Spleen (tissue), 11 donors: ENCODE data around the gene EFS. TPM values are rescaled to one million over a fixed set of nuclear protein-coding genes. Genes with fewer than 3 reads are reported as not detected.

Source experiments
- DNase-seq: peaks from one replicate; pipeline ENCODE4 v3.0.0-alpha.2; 2020
- H3K27ac ChIP-seq, 8 donors: fragments of 200-600 bp; sonication (generic) in 7 of 8; 1 replicate in 4 of 8; 2 replicates in 4 of 8; pipeline versions ENCODE4 v1.5.0 to v1.8.0; 2016 to 2021; ENCODE audit warnings: inconsistent platforms in 4 of 8, mild to moderate bottlenecking in 4 of 8, moderate library complexity in 1 of 8
- H3K27me3 ChIP-seq, 7 donors: fragments of 200-600 bp; sonication (generic) in 6 of 7; replicated peaks in 1 of 7; 1 replicate in 4 of 7; 2 replicates in 3 of 7; pipeline versions ENCODE4 v1.5.0 to v1.8.0; 2016 to 2021; ENCODE audit warnings: inconsistent platforms in 3 of 7, mild to moderate bottlenecking in 1 of 7
- H3K36me3 ChIP-seq, 6 donors: fragments of 200-600 bp; sonication (generic) in 5 of 6; 1 replicate in 4 of 6; 2 replicates in 2 of 6; pipeline versions ENCODE4 v1.5.0 to v1.8.0; 2016 to 2021; ENCODE audit warnings: inconsistent platforms in 2 of 6
- H3K4me1 ChIP-seq, 6 donors: fragments of 200-600 bp; sonication (generic) in 5 of 6; 1 replicate in 3 of 6; 2 replicates in 3 of 6; pipeline versions ENCODE4 v1.5.0 to v1.8.0; 2016 to 2021; ENCODE audit warnings: inconsistent platforms in 3 of 6
- H3K4me3 ChIP-seq, 8 donors: fragments of 200-600 bp; sonication (generic) in 7 of 8; 1 replicate in 4 of 8; 2 replicates in 4 of 8; pipeline versions ENCODE4 v1.5.0 to v1.8.0; 2016 to 2021; ENCODE audit warnings: inconsistent platforms in 4 of 8, mild to moderate bottlenecking in 4 of 8, moderate library complexity in 2 of 8
- H3K9me3 ChIP-seq, 8 donors: fragments of 200-600 bp; sonication (generic) in 7 of 8; 1 replicate in 4 of 8; 2 replicates in 4 of 8; pipeline versions ENCODE4 v1.5.0 to v1.8.0; 2016 to 2021; ENCODE audit warnings: inconsistent platforms in 4 of 8
- CTCF ChIP-seq, 11 experiments: fragments of 200-600 bp in 7 of 11; fragments of 450-650 bp in 4 of 11; sonication (generic) in 4 of 11; IDR thresholded peaks in 8 of 11; conservative IDR thresholded peaks in 3 of 11; 1 replicate in 7 of 11; 2 replicates in 4 of 11; pipeline versions ENCODE4 v1.4.0 to v1.8.0; 2016 to 2021; ENCODE audit warnings: antibody characterized with exemption in 11 of 11, inconsistent platforms in 4 of 11, mild to moderate bottlenecking in 1 of 11
- POLR2A ChIP-seq, 3 donors: fragments of 450-650 bp; IDR thresholded peaks; one replicate each; pipeline ENCODE4 v1.5.1; 2017; ENCODE audit warnings: antibody characterized with exemption in 3 of 3, mild to moderate bottlenecking in 1 of 3
- POLR2AphosphoS5 ChIP-seq, 3 donors: sonication (generic); formaldehyde crosslinking; IDR thresholded peaks; one replicate each; pipeline ENCODE4 v1.5.1; 2017; ENCODE audit warnings: antibody characterized with exemption in 3 of 3
- WGBS, 5 donors: extraction: QIAGEN DNeasy Blood & Tissue Kit in 3 of 5; methylation state at CpG; one replicate each; pipeline versions ENCODE4 v1.1.5 to v1.1.7; 2013 to 2018; 5-methylcytosine and 5-hydroxymethylcytosine counted together
- intact Hi-C: fragments of 100-400 bp; cut with DNase I; formaldehyde crosslinking; loops from one replicate; pipeline ENCODE4 v1.15.0; 2023; ENCODE audit warnings: low total_unique reads
- polyA plus RNA-seq, 3 donors: library from polyadenylated mRNA; stranded (reverse); fragments of 200-250 nt; gene quantifications; one replicate each; pipeline ENCODE4 v1.2.1, GENCODE V29; 2013
- total RNA-seq, 7 donors: library from RNA; depleted of rRNA in 3 of 7; stranded (reverse); fragments of >200 nt in 3 of 7; fragmentation: NEBNext Ultra II Directional in 4 of 7; extraction: Animal tissue kit (Norgen Biotek cat#: 25700) in 4 of 7; gene quantifications; one replicate each; pipeline versions ENCODE4 v1.1.0 to v1.2.1, GENCODE V29; 2016 to 2021
- donor health status: healthy with polysubstance abuse.
- donor health status: DM: no; HTN: no; CAD: no; lungs with moderate emphysema.
- donor health status: DM: no; HTN: no; CAD: no.
- donor health status: Bipolar disorder and iron deficiency.
- donor health status: healthy.
- donor health status: DM: no; HTN: no; CAD: no.
- donor health status: DM: yes; HTN: yes; CAD: no.

The EFS gene
- total and polyA plus RNA-seq, 10 donors = 1.8 to 6.7 (median 3.9) TPM

- Histone ChIP-seq H3K4me3 (no peak overlapping the region), H3K9me3 (no peaks in the 10 kb centered on the region), H3K27ac (no peak overlapping the region), H3K27me3 (peaks cover 0 to 71% (median 0%) of the 10 kb centered on the region in 7 donors), H3K36me3 (no peaks in the 10 kb centered on the region), H3K4me1 (no peaks in the 10 kb centered on the region)
- intact Hi-C loops = no loop called here
- no peak for TF ChIP-seq CTCF (IDR thresholded peaks at IDR 0.05 in 8 of 11, conservative IDR thresholded peaks at IDR 0.05 in 3 of 11)
- TF ChIP-seq POLR2A (IDR thresholded peaks at IDR 0.05) = no peak
- TF ChIP-seq POLR2AphosphoS5 (IDR thresholded peaks at IDR 0.05) = no peak
- WGBS, 5 donors = 73 to 86% (median 83%) methylated on average over 9 to 10 of the region's 10 CpGs
- no peak for DNase-seq
These were observed 40.1 kb upstream of the EFS start for GRCh38 chr14:23405096-23405495.

- H3K27ac ChIP-seq = no peak overlapping the region
- no peak overlapping the region for H3K4me3 ChIP-seq
- peaks cover 0 to 65% (median 0%) of the 10 kb centered on the region in 7 donors for H3K27me3 ChIP-seq
- no peak for DNase-seq
- intact Hi-C loops = no loop called here
- WGBS, 5 donors = 81 to 94% (median 88%) methylated on average over 12 to 14 of the region's 14 CpGs
- no peaks in the 10 kb centered on the region for H3K9me3 ChIP-seq
- no peaks in the 10 kb centered on the region for H3K36me3 ChIP-seq
- no peak for TF ChIP-seq POLR2A (IDR thresholded peaks at IDR 0.05)
- TF ChIP-seq CTCF (IDR thresholded peaks at IDR 0.05 in 8 of 11, conservative IDR thresholded peaks at IDR 0.05 in 3 of 11) = no peak
- no peak for TF ChIP-seq POLR2AphosphoS5 (IDR thresholded peaks at IDR 0.05)
- H3K4me1 ChIP-seq = no peaks in the 10 kb centered on the region
These were observed 39.4 kb upstream of the EFS start for GRCh38 chr14:23404331-23404900.

GRCh38 chr14:23403908-23404307, 38.9 kb upstream of the EFS start:
- no peak for DNase-seq
- H3K36me3 ChIP-seq = no peaks in the 10 kb centered on the region
- peaks cover 0 to 59% (median 0%) of the 10 kb centered on the region in 7 donors for H3K27me3 ChIP-seq
- WGBS, 5 donors = 63 to 89% (median 74%) methylated on average over 4 of the region's 4 CpGs
- intact Hi-C loops = no loop called here
- H3K4me3 ChIP-seq = no peak overlapping the region
- no peak overlapping the region for H3K27ac ChIP-seq
- H3K4me1 ChIP-seq = no peaks in the 10 kb centered on the region
- H3K9me3 ChIP-seq = no peaks in the 10 kb centered on the region
- no peak for TF ChIP-seq POLR2AphosphoS5 (IDR thresholded peaks at IDR 0.05)
- TF ChIP-seq POLR2A (IDR thresholded peaks at IDR 0.05) = no peak
- no peak for TF ChIP-seq CTCF (IDR thresholded peaks at IDR 0.05 in 8 of 11, conservative IDR thresholded peaks at IDR 0.05 in 3 of 11)

- Histone ChIP-seq H3K9me3 (no peaks in the 10 kb centered on the region), H3K4me3 (no peak overlapping the region), H3K4me1 (no peaks in the 10 kb centered on the region), H3K36me3 (no peaks in the 10 kb centered on the region), H3K27ac (no peak overlapping the region), H3K27me3 (peaks cover 0 to 51% (median 0%) of the 10 kb centered on the region in 7 donors)
- intact Hi-C loops = no loop called here
- WGBS, 5 donors = 49 to 61% (median 60%) methylated on average over 7 of the region's 7 CpGs
- TF ChIP-seq CTCF (IDR thresholded peaks at IDR 0.05 in 8 of 11, conservative IDR thresholded peaks at IDR 0.05 in 3 of 11) (no peak), POLR2A (IDR thresholded peaks at IDR 0.05) (no peak), POLR2AphosphoS5 (IDR thresholded peaks at IDR 0.05) (no peak)
- no peak for DNase-seq
These were observed 38.1 kb upstream of the EFS start for GRCh38 chr14:23403139-23403438.
